Neural cell (in vitro differentiated cells): ENCODE results near the gene ZMYM5. TPM values are rescaled to one million over a fixed set of nuclear protein-coding genes. Genes with fewer than 3 reads are reported as not detected.

Experiments
- H2AFZ ChIP-seq: fragments of 200-600, 300-800 bp; sonication (generic), shearing (Covaris generic); 2 replicates; pipeline ENCODE4 v1.6.0; 2014; ENCODE audit warnings: low read depth, mild to moderate bottlenecking, antibody characterized with exemption, low read length, moderate library complexity
- H3F3A ChIP-seq: fragments of 200-600 bp; shearing (Covaris generic); 2 replicates; pipeline ENCODE4 v1.6.1; 2016; ENCODE audit warnings: mild to moderate bottlenecking, moderate library complexity, mixed read lengths, antibody characterized with exemption, low read length; ENCODE audit not compliant: insufficient read depth, poor library complexity, severe bottlenecking
- H3K27ac ChIP-seq: fragments of 200-600, 300-800 bp; sonication (generic), shearing (Covaris generic); 2 replicates; pipeline ENCODE4 v1.5.1; 2014; ENCODE audit warnings: mild to moderate bottlenecking, low read length, moderate library complexity
- H3K27me3 ChIP-seq: fragments of 300-800, 200-600 bp; sonication (generic), shearing (Covaris generic); 2 replicates; pipeline ENCODE4 v1.6.0; 2014; ENCODE audit warnings: mild to moderate bottlenecking, low read depth, low read length, moderate library complexity; ENCODE audit not compliant: insufficient read depth
- H3K36me3 ChIP-seq: fragments of 300-800, 200-600 bp; sonication (generic), shearing (Covaris generic); 2 replicates; pipeline ENCODE4 v1.5.1; 2014; ENCODE audit warnings: mild to moderate bottlenecking, antibody characterized with exemption, low read length, moderate library complexity; ENCODE audit not compliant: insufficient read depth
- H3K4me2 ChIP-seq: fragments of 300-800, 200-600 bp; sonication (generic), shearing (Covaris generic); 2 replicates; pipeline ENCODE4 v1.6.0; 2014; ENCODE audit warnings: mild to moderate bottlenecking, low read length
- H3K4me3 ChIP-seq: fragments of 300-800, 200-600 bp; sonication (generic), shearing (Covaris generic); 2 replicates; pipeline ENCODE4 v1.5.1; 2014; ENCODE audit warnings: mild to moderate bottlenecking, low read length, moderate library complexity
- H3K79me2 ChIP-seq: fragments of 200-600 bp; shearing (Covaris generic); replicated peaks from 2 replicates; pipeline ENCODE4 v1.6.0; 2014; ENCODE audit warnings: mild to moderate bottlenecking, low read length, moderate library complexity; ENCODE audit not compliant: insufficient read depth
- H3K9ac ChIP-seq: fragments of 300-800, 200-600 bp; sonication (generic), shearing (Covaris generic); 2 replicates; pipeline ENCODE4 v1.6.1; 2016; ENCODE audit warnings: mild to moderate bottlenecking, low read length, mixed read lengths
- H3K9me2 ChIP-seq: fragments of 200-600 bp; shearing (Covaris generic); 2 replicates; pipeline ENCODE4 v1.6.1; 2016; ENCODE audit warnings: mild to moderate bottlenecking, low read length, mixed read lengths; ENCODE audit not compliant: insufficient read depth
- H3K9me3 ChIP-seq: fragments of 200-600, 300-800 bp; sonication (generic), shearing (Covaris generic); 2 replicates; pipeline ENCODE4 v1.6.1; 2016; ENCODE audit warnings: mild to moderate bottlenecking, mixed run types, low read length, moderate library complexity, mixed read lengths
- H4K20me1 ChIP-seq: fragments of 200-600 bp; shearing (Covaris generic); 2 replicates; pipeline ENCODE4 v1.6.1; 2016; ENCODE audit warnings: mild to moderate bottlenecking, mixed run types; ENCODE audit not compliant: insufficient read depth
- EP300 ChIP-seq: fragments of 450-650 bp; conservative IDR thresholded peaks from 2 replicates; pipeline ENCODE4 v1.6.1; 2014; ENCODE audit warnings: antibody characterized with exemption, mild to moderate bottlenecking, moderate library complexity; ENCODE audit not compliant: poor library complexity, severe bottlenecking
- EZH2 ChIP-seq: fragments of 200-600, 300-800 bp; shearing (Covaris generic), sonication (generic); IDR thresholded peaks from 2 replicates; pipeline ENCODE4 v1.6.1; 2014; ENCODE audit warnings: antibody characterized with exemption, low read length, borderline replicate concordance, mild to moderate bottlenecking; ENCODE audit not compliant: insufficient read depth, poor library complexity, severe bottlenecking
- MXI1 ChIP-seq: fragments of 450-650 bp; conservative IDR thresholded peaks from 2 replicates; pipeline ENCODE4 v1.6.1; 2014; ENCODE audit warnings: antibody characterized with exemption, mild to moderate bottlenecking; ENCODE audit not compliant: poor library complexity, severe bottlenecking
- POLR2AphosphoS5 ChIP-seq: IDR thresholded peaks from 2 replicates; pipeline ENCODE4 v1.6.1; 2012
- RAD21 ChIP-seq: fragments of 450-650 bp; conservative IDR thresholded peaks from 2 replicates; pipeline ENCODE4 v1.6.1; 2014; ENCODE audit warnings: antibody characterized with exemption, mild to moderate bottlenecking, moderate library complexity
- SMC3 ChIP-seq: fragments of 450-650 bp; conservative IDR thresholded peaks from 2 replicates; pipeline ENCODE4 v1.6.1; 2014; ENCODE audit warnings: antibody characterized with exemption, mild to moderate bottlenecking, moderate library complexity; ENCODE audit not compliant: poor library complexity
- TAF1 ChIP-seq: IDR thresholded peaks from 2 replicates; pipeline ENCODE4 v1.6.1; 2012; ENCODE audit warnings: low read depth
- polyA plus RNA-seq: library from polyadenylated mRNA; depleted of rRNA; stranded (reverse); fragments of >200 nt; gene quantifications from 2 replicates; pipeline ENCODE4 v1.2.3, GENCODE V29; 2014
- TF ChIP-seq, protein P1 (sequence below): fragments of 450-650 bp; IDR thresholded peaks from 2 replicates; pipeline ENCODE4 v1.5.1; 2014; ENCODE audit warnings: antibody characterized with exemption, mild to moderate bottlenecking, moderate library complexity; ENCODE audit not compliant: poor library complexity, severe bottlenecking
- TF ChIP-seq, protein P2 (sequence below): IDR thresholded peaks from 2 replicates; pipeline ENCODE4 v1.6.1; 2012; ENCODE audit warnings: borderline replicate concordance

The ZMYM5 gene
- polyA plus RNA-seq, 1 donor from 2014 or later: 26.1 TPM

DNA sequence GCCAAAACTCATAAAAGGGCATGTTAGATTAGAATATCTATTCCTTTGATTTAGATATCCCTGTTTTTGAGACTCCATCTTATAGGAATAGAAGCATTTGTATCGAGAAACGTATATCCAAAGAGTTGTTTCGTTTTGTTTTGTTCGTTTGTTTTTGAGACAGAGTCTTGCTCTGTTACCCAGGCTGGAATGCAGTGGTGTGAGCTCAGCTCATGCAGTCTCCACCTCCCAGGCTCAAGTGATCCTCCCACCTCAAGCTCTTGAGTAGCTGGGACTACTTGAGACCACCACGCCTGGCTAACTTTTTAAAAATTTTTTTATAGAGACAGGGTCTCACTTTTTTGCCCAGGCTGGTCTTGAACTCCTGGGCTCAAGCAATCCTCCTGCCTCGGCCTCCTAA is 26.6 kb upstream of the ZMYM5 start:
- Histone ChIP-seq H3K27ac (no peak overlapping the region), H2AFZ (no peak overlapping the region), H3K79me2 (no peaks in the 10 kb centered on the region), H4K20me1 (no peaks in the 10 kb centered on the region), H3K9me2 (no peaks in the 10 kb centered on the region), H3K9ac (no peak overlapping the region), H3K4me3 (no peak overlapping the region), H3K9me3 (no peaks in the 10 kb centered on the region), H3K4me2 (no peak overlapping the region), H3F3A (no peaks in the 10 kb centered on the region), H3K27me3 (no peaks in the 10 kb centered on the region), H3K36me3 (no peaks in the 10 kb centered on the region)
- no peak for TF ChIP-seq POLR2AphosphoS5
- no peak for TF ChIP-seq EP300
- TF ChIP-seq MXI1: no peak
- TF ChIP-seq RAD21: no peak
- no peak for TF ChIP-seq TAF1
- TF ChIP-seq EZH2: no peak
- TF ChIP-seq, protein P1, sequence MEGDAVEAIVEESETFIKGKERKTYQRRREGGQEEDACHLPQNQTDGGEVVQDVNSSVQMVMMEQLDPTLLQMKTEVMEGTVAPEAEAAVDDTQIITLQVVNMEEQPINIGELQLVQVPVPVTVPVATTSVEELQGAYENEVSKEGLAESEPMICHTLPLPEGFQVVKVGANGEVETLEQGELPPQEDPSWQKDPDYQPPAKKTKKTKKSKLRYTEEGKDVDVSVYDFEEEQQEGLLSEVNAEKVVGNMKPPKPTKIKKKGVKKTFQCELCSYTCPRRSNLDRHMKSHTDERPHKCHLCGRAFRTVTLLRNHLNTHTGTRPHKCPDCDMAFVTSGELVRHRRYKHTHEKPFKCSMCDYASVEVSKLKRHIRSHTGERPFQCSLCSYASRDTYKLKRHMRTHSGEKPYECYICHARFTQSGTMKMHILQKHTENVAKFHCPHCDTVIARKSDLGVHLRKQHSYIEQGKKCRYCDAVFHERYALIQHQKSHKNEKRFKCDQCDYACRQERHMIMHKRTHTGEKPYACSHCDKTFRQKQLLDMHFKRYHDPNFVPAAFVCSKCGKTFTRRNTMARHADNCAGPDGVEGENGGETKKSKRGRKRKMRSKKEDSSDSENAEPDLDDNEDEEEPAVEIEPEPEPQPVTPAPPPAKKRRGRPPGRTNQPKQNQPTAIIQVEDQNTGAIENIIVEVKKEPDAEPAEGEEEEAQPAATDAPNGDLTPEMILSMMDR: no peak
- TF ChIP-seq SMC3: no peak
- TF ChIP-seq, protein P2, sequence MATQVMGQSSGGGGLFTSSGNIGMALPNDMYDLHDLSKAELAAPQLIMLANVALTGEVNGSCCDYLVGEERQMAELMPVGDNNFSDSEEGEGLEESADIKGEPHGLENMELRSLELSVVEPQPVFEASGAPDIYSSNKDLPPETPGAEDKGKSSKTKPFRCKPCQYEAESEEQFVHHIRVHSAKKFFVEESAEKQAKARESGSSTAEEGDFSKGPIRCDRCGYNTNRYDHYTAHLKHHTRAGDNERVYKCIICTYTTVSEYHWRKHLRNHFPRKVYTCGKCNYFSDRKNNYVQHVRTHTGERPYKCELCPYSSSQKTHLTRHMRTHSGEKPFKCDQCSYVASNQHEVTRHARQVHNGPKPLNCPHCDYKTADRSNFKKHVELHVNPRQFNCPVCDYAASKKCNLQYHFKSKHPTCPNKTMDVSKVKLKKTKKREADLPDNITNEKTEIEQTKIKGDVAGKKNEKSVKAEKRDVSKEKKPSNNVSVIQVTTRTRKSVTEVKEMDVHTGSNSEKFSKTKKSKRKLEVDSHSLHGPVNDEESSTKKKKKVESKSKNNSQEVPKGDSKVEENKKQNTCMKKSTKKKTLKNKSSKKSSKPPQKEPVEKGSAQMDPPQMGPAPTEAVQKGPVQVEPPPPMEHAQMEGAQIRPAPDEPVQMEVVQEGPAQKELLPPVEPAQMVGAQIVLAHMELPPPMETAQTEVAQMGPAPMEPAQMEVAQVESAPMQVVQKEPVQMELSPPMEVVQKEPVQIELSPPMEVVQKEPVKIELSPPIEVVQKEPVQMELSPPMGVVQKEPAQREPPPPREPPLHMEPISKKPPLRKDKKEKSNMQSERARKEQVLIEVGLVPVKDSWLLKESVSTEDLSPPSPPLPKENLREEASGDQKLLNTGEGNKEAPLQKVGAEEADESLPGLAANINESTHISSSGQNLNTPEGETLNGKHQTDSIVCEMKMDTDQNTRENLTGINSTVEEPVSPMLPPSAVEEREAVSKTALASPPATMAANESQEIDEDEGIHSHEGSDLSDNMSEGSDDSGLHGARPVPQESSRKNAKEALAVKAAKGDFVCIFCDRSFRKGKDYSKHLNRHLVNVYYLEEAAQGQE: no peak

DNA sequence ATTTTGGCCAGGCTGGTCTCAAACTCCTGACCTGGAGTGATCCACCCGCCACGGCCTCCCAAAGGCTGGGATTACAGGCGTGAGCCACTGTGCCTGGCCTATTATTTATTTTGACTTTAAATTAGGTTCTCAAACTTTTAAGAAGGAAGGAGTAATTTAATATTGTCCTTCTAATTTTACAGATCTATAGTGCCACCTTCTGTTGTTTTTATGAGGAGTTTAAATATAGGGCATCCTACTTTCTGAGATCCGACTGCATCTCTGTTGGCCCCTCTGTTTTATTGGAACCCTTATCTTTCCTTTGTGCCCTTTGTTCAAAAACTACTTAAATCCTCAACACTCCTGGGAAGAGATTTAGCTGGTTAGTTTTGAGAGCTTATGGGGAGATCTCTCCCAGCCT is 25.4 kb upstream of the ZMYM5 start:
- Histone ChIP-seq H3F3A (no peaks in the 10 kb centered on the region), H4K20me1 (no peaks in the 10 kb centered on the region), H3K36me3 (no peaks in the 10 kb centered on the region), H3K4me2 (no peak overlapping the region), H3K79me2 (no peaks in the 10 kb centered on the region), H3K4me3 (no peak overlapping the region), H3K9me2 (no peaks in the 10 kb centered on the region), H3K27me3 (no peaks in the 10 kb centered on the region), H3K9me3 (no peaks in the 10 kb centered on the region), H3K9ac (no peak overlapping the region), H2AFZ (no peak overlapping the region), H3K27ac (no peak overlapping the region)
- TF ChIP-seq, protein P2: no peak
- TF ChIP-seq TAF1 (no peak), RAD21 (no peak), MXI1 (no peak), SMC3 (no peak), POLR2AphosphoS5 (no peak), EZH2 (no peak), EP300 (no peak)
- TF ChIP-seq, protein P1: no peak
